Measurements from ENCODE around the gene OR4D2.
"Not testable (repeated sequence)": the region's sequence is repeated elsewhere in the genome, so short reads cannot be mapped to it uniquely, and the experiment has no call there.

Gene OR4D2

GRCh38 chr17:58166682-58167081 is at the start of gene OR4D2:
TSS of gene OR4D2 (plus strand) at chr17:58166982. CDS start at chr17:58169656, 2,674 bp downstream.
- DNase-seq: no peak

GRCh38 chr17:58117382-58117781 is 49.4 kb upstream of the OR4D2 start:
- no peak for DNase-seq

GRCh38 chr17:58119491-58119890 is 47.3 kb upstream of the OR4D2 start:
- DNase-seq: no peak

GRCh38 chr17:58120195-58120822 is 46.5 kb upstream of the OR4D2 start:
- no peak for DNase-seq

- peak in 4 of 51 donors; percentile 1 to 8 (median 8) for DNase-seq
These were observed 44.9 kb upstream of the OR4D2 start for GRCh38 chr17:58121925-58122324.

GRCh38 chr17:58127846-58128245 is 38.9 kb upstream of the OR4D2 start:
- DNase-seq: no peak

GRCh38 chr17:58132697-58133096 is 34.1 kb upstream of the OR4D2 start:
- DNase-seq: not testable (repeated sequence)

- DNase-seq: no peak
These were observed 30.0 kb upstream of the OR4D2 start for GRCh38 chr17:58136669-58137279.

GRCh38 chr17:58141505-58141904 is 25.3 kb upstream of the OR4D2 start:
- no peak for DNase-seq

- not testable (repeated sequence) for DNase-seq
These were observed 23.4 kb upstream of the OR4D2 start for GRCh38 chr17:58143335-58143734.

GRCh38 chr17:58144801-58145200 is 22.0 kb upstream of the OR4D2 start:
- DNase-seq: no peak

GRCh38 chr17:58147930-58148434 is 18.8 kb upstream of the OR4D2 start, which contains the start of gene OR4D1:
TSS of gene OR4D1 (plus strand) at chr17:58148384. CDS start at chr17:58155154, 6,770 bp downstream.
- DNase-seq: no peak

GRCh38 chr17:58148609-58149008 is 18.2 kb upstream of the OR4D2 start:
- DNase-seq: no peak

GRCh38 chr17:58150394-58150793 is 16.4 kb upstream of the OR4D2 start:
- no peak for DNase-seq

- DNase-seq: no peak
These were observed 13.7 kb upstream of the OR4D2 start for GRCh38 chr17:58153046-58153445.

GRCh38 chr17:58153671-58154070 is 13.1 kb upstream of the OR4D2 start:
- no peak for DNase-seq

GRCh38 chr17:58156839-58157803 is 9.7 kb upstream of the OR4D2 start:
- DNase-seq: peak in 9 of 51 donors; percentile 2 to 41 (median 28)

GRCh38 chr17:58158181-58158580 is 8.6 kb upstream of the OR4D2 start:
- no peak for DNase-seq

- DNase-seq: no peak
These were observed 5.2 kb upstream of the OR4D2 start for GRCh38 chr17:58161566-58161965.

- no peak for DNase-seq
These were observed 801 bp upstream of the OR4D2 start for GRCh38 chr17:58165981-58166380.

GRCh38 chr17:58170622-58171021 is 3.8 kb downstream of the OR4D2 start:
- no peak for DNase-seq

Measured in hypothalamus (tissue), 51 donors.